HL-60 (cell line): ENCODE data around the gene CALML3.

Source experiments
- DNase-seq, 2 experiments: peaks; one replicate each; pipeline ENCODE4 v3.0.0-alpha.2; 2010 to 2020; ENCODE audit warnings: low read depth in 1 of 2, low spot score in 1 of 2
- H3K27ac ChIP-seq: fragments of 250-450 bp; sonication (Bioruptor Pico); replicated peaks from 2 replicates; pipeline ENCODE4 v1.5.1; 2020; ENCODE audit warnings: mild to moderate bottlenecking, moderate library complexity
- H3K27me3 ChIP-seq: fragments of 250-450 bp; sonication (Bioruptor Pico); 2 replicates; pipeline ENCODE4 v1.5.1; 2021; ENCODE audit warnings: mild to moderate bottlenecking, moderate library complexity; ENCODE audit not compliant: insufficient read depth, poor library complexity, severe bottlenecking
- H3K4me3 ChIP-seq: replicated peaks from 2 replicates; pipeline ENCODE4 v1.5.1; 2011; ENCODE audit warnings: mild to moderate bottlenecking, control low read depth, low read length; ENCODE audit not compliant: insufficient read depth
- CTCF ChIP-seq: IDR thresholded peaks from one replicate; pipeline ENCODE4 v1.5.1; 2011; ENCODE audit warnings: low read length, control low read depth, inconsistent platforms; ENCODE audit not compliant: insufficient read depth
- GABPA ChIP-seq: IDR thresholded peaks from 2 replicates; pipeline ENCODE4 v1.6.1; 2012; ENCODE audit warnings: low read depth
- POLR2AphosphoS5 ChIP-seq: IDR thresholded peaks from 2 replicates; pipeline ENCODE4 v1.6.1; 2012; ENCODE audit warnings: low read depth
- REST ChIP-seq: IDR thresholded peaks from 2 replicates; pipeline ENCODE4 v1.6.1; 2012; ENCODE audit warnings: low read depth; ENCODE audit not compliant: insufficient replicate concordance
- SPI1 ChIP-seq: IDR thresholded peaks from 2 replicates; pipeline ENCODE4 v1.6.1; 2012; ENCODE audit warnings: low read depth, mild to moderate bottlenecking, borderline replicate concordance

The CALML3 gene

GRCh38 chr10:5508786-5509185 lies 16.0 kb upstream of the CALML3 start:
- no peak for DNase-seq
- Histone ChIP-seq H3K27ac (no peak overlapping the region), H3K4me3 (no peak overlapping the region), H3K27me3 (no peaks in the 10 kb centered on the region)
- TF ChIP-seq POLR2AphosphoS5 (no peak), CTCF (no peak), GABPA (no peak), SPI1 (no peak), REST (no peak)

- Histone ChIP-seq H3K27ac (no peak overlapping the region), H3K27me3 (no peaks in the 10 kb centered on the region), H3K4me3 (no peak overlapping the region)
- no peak for DNase-seq
- no peak for TF ChIP-seq GABPA
- TF ChIP-seq SPI1: no peak
- no peak for TF ChIP-seq REST
Measured at GRCh38 chr10:5509236-5509635, 15.5 kb upstream of the CALML3 start.

GRCh38 chr10:5509691-5510090 lies 15.1 kb upstream of the CALML3 start:
- no peak overlapping the region for H3K27ac ChIP-seq
- no peaks in the 10 kb centered on the region for H3K27me3 ChIP-seq
- no peak overlapping the region for H3K4me3 ChIP-seq
- TF ChIP-seq POLR2AphosphoS5 (no peak), REST (no peak), GABPA (no peak), CTCF (no peak), SPI1 (no peak)
- DNase-seq: no peak
